GM19193 (cell line): Measurements from ENCODE around the gene HTR3C.
A peak's percentile ranks its signal among the peaks of the same experiment; 100 is the strongest.

Experiments used
- POLR2A ChIP-seq: IDR thresholded peaks from 4 replicates; pipeline ENCODE4 v1.6.1; 2011; ENCODE audit not compliant: insufficient read depth, insufficient read length; ENCODE audit errors: extremely low read depth

Gene HTR3C, protein sequence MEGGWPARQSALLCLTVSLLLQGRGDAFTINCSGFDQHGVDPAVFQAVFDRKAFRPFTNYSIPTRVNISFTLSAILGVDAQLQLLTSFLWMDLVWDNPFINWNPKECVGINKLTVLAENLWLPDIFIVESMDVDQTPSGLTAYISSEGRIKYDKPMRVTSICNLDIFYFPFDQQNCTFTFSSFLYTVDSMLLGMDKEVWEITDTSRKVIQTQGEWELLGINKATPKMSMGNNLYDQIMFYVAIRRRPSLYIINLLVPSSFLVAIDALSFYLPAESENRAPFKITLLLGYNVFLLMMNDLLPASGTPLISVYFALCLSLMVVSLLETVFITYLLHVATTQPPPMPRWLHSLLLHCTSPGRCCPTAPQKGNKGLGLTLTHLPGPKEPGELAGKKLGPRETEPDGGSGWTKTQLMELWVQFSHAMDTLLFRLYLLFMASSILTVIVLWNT

DNA sequence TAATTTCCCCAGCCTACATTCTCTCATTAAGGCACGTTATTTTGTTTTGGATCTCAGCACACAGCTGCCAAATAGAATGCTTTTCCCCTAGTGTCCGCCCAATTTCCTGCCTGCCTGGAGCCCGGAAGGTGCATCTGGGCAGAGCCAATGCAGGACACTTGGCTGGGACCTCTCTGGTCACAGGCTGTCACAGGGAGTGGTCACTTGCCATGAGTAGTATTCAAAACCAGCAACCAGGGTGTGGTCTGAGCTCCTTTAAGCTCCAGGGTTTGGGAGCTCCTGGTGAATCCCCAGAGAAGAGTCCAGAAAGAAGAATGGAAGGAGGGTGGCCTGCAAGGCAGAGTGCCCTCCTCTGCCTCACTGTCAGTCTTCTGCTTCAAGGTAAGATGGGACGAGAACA is at the start of gene HTR3C:
Gene HTR3C (plus strand): TSS at position 281 of the 400 bp plus-strand sequence. CDS start 34 bp downstream, at position 315.
- no peak for TF ChIP-seq POLR2A

DNA sequence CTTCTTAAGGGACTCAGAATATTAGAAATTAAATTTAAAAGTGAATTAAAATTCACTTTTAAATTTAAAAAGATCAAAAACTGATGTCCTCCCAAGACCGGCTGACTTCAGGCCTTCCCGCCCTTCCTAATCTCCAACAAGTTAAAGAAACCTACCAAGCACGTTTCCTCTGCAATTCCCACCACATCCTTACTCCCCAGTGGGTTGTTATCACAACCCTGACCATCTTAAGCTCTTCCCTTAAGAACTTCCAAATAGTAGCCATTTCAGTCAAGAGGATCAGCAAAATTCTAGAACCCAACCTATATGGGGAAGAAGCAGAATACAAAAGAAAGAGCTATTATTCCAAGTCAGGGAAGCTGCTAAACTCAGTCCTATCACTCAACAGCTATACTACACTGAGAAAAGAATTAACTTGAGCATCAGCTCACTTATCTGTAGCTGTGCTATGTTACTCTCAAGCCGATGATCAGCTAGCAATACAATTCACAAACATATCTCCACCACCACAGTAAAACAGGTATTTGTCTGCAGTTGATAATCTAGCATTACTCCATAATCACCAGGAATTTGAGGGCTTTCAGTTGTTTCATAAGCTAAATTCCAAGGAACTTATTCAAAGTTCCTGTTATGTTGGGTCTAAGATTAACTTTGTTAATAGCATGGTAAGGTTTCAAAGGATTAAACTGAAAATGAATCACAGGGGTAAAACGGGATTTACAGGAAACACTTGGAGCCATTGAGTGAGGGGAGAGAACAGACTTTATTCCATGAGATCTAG is 49.5 kb upstream of the HTR3C start:
- no peak for TF ChIP-seq POLR2A

DNA sequence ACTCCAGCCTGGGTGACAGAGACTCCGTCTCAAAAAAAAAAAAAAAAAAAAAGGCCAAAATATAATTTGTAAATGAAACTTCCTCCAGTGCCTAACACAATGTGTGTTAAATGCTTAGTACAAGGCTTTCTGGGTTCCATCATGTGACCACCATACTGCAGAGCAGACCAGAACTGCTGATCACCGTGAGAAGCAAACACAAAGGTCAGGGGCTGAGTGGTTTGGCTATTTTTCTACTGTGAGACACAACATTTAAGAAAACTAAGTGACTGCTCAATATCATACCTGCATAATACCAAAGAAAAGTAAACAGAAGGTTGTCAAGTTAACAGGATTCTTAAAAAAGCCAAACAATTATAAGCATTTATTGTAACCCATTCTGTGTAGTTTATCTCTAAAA is 48.4 kb upstream of the HTR3C start:
- no peak for TF ChIP-seq POLR2A

DNA sequence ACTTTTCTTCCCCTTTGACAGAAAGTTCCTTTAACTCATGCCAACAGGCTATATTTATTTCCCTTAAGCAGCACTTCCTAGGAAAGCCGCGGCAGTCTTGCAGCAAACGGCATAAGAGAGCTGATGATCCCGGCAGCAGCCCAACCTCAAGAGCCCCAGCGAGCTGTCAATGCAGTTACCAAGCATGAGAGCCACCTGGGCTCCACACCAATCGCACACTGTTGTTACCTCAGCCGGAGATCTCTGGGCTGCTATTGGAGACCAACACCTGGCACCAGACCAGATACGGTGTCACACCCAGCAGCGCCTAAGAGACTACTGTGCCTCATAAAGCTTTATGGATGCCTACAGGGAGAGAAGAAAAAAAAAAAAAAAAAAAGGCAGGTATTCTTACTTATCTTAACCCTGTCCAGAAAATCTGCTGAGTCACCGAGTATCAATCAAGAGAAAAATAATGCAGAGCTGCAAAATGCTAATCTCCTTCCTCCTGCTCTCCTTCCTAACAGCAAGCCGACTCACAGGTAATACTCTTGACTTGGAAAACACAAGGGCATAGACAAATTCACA is 46.8 kb upstream of the HTR3C start:
- TF ChIP-seq POLR2A: no peak

DNA sequence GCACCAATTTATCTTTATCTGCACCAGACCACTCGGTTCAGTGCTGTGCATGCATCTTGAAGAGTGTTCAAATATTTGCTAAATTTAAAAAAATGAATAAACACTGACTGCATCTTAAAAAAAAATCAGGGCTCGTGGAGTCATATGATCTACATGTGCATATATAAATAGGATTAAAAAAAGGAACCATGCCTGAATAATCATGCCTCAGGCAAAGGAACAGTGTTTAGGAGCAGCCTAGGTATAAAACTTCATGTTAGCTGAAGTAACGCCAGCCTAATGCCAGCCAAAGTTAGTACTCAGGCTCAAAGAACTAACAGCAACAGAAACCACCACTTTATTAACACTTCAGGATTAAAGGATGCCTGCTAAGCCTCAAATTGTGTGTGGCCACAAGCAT is 44.7 kb upstream of the HTR3C start:
- TF ChIP-seq POLR2A: no peak

DNA sequence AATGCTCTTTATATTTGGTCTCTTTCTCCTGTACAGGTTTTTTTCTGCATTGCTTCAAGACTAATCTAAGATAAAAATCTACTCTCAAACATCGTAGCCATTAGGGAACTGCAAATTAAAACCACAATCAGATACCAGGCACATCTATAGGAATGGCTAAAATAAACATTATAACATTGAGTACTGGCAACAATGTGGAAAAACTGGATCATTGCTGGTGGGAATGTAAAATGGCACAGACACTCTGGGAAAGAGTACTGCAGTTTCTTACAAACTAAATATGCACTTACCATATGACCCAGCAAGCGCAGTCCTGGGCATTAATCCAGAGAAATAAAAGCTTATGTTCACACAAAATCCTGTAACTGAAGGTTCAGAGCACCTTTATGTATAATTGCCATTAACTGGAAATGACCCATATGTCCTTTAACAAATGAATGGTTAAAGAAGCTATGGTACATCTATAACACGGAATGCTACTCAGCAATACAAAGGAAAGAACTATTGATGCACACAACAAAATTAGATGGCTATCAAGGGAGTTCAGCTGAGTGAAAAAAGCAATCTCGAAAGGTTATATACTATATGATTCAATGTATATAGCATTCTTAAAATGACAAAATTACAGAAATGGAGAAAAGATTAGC is 41.5 kb upstream of the HTR3C start:
- no peak for TF ChIP-seq POLR2A

DNA sequence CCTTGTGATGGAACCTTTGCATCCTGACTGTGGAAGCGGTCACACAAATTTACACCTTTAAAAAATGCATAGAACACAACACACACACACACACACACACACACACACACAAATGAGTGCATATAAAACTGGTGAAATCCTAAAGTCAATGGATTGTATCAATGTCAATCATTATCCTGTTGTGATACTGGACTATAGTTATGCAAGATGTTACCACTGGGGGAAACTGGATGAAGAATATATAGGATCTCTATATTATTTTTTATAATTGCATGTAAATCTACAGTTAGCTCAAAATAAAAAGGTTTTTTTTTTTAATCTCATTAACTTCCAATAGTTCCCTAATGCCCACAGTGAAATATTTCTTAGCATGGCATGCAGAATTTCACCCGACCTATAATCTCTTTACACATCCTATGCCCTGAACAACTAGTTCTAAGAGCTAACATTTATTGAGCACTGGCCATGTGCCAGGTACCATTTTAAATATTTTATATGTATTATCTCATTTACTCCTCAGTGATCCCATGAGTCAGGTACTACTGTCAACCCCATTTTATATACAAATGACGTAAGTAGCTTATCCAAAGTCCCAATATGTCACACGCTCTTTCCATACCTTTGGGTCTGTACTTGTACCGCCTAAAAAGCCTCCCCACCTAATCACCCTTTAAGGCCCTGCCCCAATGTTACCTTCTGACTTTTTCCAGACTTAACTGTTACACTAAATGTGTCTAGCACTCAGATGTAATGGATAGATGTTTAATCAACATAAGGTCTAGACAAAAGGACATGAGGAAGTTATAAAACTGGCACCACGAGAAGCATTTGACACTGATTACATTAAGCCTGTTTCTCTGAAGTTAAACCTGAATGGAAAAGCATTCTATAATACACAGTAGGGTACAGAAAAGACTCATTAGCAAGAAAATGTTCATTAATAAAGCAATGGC is 40.6 kb upstream of the HTR3C start:
- TF ChIP-seq POLR2A: no peak

DNA sequence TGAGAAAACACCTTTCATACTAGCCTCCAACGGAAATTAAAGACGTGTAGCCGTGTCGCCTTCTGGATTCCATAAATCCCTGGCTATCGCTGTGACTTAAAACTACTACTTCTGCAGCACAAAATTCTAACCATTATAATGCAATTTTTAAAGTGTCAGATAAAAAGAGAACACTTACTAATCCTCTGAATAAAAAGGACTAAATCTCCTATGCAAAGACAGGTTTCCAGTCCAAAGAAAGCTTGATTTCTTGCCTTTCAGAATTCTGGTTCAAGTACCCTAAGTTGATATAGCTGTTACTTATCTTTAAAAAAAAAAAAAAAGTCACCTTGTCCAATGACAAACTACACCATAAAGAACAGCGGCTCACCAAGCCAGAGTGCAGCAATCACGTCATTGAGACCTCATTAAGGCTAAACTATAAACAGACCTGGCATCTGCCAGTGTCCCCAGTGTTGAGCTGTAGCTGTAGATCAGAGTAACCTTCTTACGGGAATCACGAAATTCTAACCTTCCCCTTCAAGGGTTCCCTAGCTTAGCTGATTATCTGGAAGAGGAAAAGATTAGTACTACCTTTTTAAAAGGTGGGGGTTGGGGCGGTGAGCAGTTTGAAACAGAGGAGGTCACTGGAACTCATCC is 37.3 kb upstream of the HTR3C start:
- TF ChIP-seq POLR2A: no peak

DNA sequence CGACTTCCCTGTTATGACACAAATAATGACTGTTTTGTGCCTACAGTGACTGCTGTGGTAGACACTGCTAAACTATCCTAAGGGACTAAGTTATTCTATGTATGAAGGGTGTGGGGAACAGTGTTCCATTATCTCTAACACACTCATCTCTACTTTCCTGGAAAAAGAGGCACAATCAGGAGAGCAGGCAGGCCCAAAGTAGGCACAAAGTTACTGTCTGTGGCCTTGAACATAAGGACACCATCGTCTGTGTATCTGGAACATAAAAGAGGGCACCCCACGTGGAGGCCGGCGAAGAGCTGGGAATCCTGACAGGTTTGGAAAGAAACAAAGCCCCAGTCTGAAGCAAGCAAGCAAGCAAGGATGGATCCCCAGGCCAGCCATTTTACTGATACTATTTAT is 36.7 kb upstream of the HTR3C start:
- TF ChIP-seq POLR2A: no peak

DNA sequence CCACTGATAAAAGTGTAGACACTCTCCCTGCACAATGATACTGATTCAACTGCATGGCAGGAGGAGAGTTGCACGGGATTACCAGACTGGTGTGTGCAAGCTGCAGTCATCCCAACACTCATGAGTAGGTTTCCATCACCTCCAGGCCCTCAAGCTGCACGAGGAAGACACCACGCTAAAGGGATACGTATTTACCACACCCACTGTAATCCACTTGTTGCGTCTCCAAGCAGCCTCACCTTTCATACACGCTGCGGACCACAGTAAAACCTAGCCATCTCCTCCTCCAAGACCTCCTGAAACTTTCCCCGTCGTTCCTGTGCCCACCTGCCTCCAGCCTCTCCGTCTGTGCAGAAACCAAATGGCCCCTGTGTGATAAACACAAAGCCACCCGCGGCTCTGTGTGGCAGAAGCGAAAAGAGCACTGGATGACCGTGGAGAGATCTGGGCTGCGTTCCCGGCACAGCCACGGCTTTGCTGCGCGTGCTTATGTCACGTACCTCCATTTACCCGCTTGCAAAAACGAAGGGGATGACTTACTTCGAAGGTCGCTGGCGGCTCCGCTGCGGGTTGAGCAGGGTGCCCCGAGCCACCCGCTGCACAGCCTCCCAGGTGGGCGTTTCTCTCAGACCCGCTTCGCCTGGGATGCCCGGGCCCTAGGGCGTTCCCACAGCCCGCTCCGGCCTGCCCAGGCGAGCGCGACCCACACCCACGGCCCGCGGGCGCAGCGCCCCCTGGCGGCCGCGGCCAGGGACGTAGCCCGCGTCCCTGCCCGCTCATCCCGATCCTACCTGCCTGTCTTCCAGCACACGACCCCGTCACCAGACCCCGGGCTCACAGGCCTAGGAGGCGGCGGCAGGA is 35.8 kb upstream of the HTR3C start:
- TF ChIP-seq POLR2A: no peak

DNA sequence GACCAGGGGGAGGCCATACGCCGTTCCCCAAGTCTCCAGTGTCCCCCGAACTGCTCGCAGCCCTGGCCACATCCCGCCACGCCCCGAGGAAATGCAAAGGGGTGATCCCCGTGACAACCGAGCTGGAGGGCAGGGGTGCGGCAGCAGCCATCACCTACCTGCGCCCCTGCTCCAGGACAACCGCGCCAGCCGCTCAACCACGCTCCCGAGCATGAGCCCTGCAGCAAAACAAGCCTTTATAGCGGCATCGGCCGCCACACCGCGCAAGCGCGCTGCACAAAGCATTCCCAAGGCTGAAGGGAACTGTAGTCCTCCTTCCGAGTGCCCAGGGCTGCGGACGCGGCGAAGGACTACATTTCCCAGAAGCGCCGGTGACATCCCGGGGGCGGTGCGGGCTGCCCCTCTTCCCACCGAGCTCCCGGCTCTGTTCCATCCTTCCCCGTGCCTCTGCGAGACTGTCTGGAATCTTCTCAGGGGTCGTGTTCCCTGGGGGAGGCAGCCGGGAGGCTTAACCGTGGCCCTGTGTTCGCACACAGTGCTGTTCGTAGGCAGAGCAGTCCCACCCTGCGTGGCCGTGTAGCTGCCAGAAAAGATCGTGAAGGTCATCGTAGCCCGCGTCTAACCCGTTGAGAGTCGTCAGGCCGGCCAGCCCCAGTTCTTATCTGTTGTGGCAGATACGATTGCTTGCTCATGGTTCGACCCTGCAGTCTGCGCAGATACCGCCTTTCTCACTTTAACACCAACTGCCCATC is 35.0 kb upstream of the HTR3C start, which contains the start of gene ABCC5:
Gene ABCC5 (minus strand): TSS at position 213 of the 752 bp plus-strand sequence. CDS start 3,492 bp downstream, outside the sequence.
- peak; percentile 51 for TF ChIP-seq POLR2A
